Glomerular visceral epithelial cell (primary cell): ENCODE results near the gene HMCES.
"Not testable (repeated sequence)": the region's sequence is repeated elsewhere in the genome, so short reads cannot be mapped to it uniquely, and the experiment has no call there.

Experiments used
- DNase-seq: peaks from one replicate; pipeline ENCODE4 v3.0.0-alpha.2; 2016; ENCODE audit errors: extremely low spot score

HMCES gene

DNA sequence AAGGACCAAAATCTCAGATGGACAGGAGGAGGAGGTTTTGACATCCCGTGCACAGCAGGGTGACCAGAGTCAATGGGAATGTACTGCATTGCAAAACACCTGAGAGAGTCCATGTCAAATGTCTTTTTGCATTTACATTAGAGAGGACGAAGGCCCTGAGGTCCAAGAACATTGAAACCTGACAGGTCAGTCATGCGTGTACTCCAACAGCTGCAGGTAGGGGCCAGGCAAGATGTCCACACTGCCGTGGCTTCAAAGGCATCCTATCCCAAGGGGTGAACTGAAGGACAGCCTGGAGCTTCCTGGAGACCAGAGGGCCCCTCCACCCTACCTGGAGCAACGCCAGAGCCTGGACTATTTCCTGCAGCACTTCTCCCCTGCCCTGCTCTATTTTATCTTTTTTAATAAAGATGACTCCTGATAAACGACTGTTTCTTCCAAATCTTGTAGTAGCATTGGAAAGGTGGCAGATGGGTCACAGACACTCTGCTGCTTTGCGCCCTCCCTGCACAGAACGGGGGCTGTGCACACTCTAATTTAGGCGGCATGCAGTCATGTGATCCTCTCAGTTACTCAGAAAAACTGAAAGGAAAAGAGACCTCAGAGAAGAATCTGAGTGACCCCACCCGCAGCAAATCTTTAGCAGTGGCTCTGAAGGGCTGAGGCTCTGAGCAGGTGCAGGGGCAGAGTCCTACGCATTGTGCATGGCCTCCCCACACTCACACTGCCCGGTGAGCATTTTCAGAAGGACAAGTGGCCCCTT is 68.2 kb downstream of the HMCES start:
- peak; percentile 45 for DNase-seq

DNA sequence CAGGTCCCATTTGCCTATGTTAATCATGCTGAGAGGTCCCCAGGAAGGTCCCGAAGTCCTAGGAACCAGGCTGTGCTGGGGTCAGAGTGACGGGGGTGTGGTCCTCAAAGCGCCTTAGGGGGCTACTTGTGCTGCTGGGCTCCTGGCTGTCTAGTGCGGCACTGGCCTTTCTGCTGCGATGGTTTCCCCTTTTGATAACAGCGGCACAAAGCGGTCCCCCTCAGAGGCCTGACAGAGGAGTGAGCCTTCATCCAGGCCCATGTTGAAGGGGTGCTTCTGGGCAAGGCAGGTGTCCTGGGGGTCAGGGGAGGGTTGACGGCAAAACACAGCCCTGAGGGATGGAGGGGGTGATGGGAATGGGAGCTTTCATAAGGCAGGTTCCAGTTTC is 68.8 kb downstream of the HMCES start:
- DNase-seq, result no peak

DNA sequence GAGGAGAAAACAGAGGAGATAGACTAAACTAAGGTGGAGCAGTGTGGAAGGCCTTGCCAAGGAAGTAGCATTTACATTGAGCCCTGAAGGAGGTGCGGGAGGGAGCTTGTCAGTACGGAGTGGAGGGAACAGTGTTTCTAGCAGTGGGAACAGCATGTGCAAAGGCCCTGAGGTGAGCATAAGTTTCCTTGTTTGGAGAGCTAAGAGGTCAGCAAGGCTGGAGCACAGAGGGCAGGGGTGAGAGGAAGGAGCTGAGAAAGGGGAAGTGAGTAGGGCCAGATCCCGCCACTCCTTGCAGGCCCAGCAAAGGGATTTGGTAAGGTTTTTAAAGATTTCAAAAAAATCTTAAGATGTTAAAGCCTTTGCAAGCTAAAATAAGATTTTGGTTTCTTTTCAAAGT is 70.1 kb downstream of the HMCES start:
- DNase-seq, result no peak

DNA sequence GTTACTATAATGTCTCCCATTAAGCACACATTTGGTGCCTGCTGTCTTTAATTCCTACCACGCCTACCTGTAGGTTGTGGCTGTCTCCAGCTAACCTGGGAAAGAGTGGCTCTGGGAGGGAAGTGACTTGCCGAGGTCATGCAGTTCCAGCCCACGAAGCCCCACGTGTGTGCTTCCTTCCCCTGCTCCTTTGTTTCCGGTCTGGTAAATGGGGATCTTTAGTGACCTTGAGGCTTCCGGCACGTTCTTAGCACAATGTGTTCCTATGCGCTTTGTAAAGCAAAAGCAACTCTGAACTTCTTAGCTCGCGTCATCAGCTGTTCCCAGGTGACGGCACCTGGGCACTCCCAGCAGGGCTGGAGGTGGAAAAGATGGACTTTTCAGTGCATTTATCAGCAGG is 70.5 kb downstream of the HMCES start:
- DNase-seq, result not testable (repeated sequence)

DNA sequence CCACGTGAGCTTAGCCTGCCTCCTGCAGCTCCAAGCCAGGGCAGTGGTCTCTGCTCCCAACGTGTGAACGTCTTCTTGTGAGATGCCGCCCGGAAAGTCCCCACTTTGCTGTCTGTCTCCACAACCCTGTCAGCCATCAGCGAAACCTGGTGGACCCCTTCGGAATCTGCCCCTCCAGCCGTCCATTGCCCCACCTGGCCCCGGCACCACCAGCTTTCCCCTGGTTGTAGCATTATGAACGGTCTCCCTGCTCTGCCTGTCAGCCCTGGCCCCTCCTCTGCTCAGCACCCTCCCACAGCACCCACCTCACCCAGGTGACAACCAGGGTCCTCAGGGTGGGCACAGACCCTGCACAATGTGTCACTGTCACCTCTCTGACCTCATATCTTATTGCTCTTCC is 71.1 kb downstream of the HMCES start:
- no peak for DNase-seq

DNA sequence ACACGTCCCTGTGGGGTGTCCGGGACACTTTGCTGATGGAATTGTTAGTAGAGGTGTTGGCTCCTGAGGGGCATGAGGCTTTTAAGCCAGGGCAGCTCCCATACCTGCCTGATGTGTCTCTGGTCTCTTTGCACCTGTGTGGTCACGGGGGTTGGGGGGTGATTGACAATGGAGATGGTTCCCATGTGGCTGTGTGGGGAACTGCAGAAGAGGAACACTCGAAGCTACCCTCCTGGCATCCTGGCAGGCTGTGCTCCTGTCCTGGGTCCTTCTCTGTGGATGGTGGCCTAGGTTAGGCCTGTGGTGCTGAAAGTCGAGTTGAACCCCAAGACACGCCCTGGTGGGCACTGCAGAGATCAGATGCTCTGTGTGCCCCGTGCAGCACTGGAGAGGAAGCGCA is 73.4 kb downstream of the HMCES start:
- no peak for DNase-seq

DNA sequence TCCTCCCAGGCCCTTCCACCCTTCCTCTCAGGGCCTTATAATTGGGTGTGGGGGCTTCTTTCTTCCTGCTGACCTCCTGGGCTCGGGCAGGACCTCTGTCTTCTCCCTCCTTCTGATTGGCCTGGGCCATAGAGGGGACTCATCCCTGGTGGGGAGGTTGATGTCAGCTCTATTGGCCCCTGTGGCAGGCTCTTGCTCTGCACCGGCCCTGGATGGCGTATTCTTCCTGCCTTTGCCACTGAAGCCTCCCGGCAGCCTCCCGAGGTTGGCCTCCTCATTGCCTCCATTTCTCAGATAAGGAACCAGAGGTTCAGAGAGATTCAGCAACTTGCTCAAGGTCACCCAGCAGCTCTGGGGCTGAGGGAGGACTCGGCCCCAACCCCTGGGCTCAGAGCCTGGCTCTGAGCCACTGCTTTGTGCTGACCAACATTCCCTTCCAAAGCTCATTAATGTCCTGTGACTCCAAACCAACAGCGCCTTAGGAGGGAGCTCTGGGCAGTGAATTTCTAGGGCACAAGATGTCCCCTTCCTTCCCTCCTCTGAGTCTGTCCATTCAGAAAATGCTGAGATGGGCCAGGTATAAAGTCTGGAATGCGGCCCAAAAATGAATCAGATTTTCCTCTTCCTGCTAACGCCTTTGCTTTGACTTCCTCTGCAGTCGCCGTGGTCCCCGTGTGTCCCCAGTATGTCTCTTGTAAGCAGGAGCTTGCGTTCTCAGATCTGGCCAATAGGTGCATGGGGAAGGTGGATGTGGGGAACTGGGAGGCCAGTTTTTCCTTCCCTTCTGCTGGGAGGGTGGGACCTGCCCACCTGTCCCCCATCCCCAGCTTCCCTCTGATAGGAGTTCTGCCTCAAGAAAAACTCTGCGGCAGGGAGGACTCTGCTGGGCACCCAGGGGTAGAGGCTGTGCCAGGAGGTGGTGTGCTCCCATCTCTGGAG is 74.2 kb downstream of the HMCES start:
- no peak for DNase-seq

DNA sequence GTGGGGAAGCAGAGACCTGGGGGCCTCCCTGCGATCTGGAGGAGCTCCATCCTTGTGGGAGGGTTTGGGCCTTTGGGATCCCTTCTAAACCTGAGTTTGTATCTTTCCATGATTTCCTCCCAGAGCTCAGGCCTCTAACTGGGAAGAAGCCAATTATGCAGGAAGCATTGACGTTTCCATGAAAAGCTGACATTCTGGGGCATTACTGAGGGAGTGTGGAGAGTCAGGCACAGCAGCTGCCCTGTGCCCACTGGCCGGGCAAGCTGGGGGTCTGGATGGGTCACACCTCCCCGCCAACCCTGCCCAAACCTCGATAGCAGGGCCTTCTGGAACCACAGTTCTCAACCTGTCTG is 74.9 kb downstream of the HMCES start:
- DNase-seq, result no peak
